WTC11 (cell line): Measurements from ENCODE around the gene VSIG10L2. TPM values are rescaled to one million over a fixed set of nuclear protein-coding genes. Genes with fewer than 3 reads are reported as not detected.

Source experiments
- ATAC-seq: fragments of 200-7000 bp; cut with Tn5 transposase; 2 replicates; pipeline ENCODE4 v1.10.0; 2021; ENCODE audit warnings: mild to moderate bottlenecking, moderate library complexity
- CTCF ChIA-PET: fragments of 300-600 bp; sonication (Branson Sonifier 250); formaldehyde crosslinking; loops from one replicate; lab custom pipeline; 2021; ENCODE audit warnings: antibody characterized with exemption; lab: Charles Lee
- POLR2A ChIA-PET: fragments of 350-600 bp; sonication (Branson Sonifier 250); formaldehyde crosslinking; loops from one replicate; lab custom pipeline; 2021; ENCODE audit warnings: antibody characterized with exemption; lab: Charles Lee
- DNase-seq: peaks from one replicate; pipeline ENCODE4 v3.0.0; 2021; ENCODE audit warnings: low spot score
- H3K27ac Mint-ChIP-seq: 2 replicates; pipeline ENCODE4 v1.8.0; 2021; ENCODE audit warnings: mixed read lengths
- H3K27me3 Mint-ChIP-seq: 2 replicates; pipeline ENCODE4 v1.8.0; 2021; ENCODE audit warnings: low read depth, mild to moderate bottlenecking, moderate library complexity, mixed read lengths
- H3K36me3 Mint-ChIP-seq: 2 replicates; pipeline ENCODE4 v1.8.0; 2021; ENCODE audit warnings: mixed read lengths
- H3K4me1 Mint-ChIP-seq: 2 replicates; pipeline ENCODE4 v1.8.0; 2022; ENCODE audit warnings: mixed read lengths
- H3K4me3 Mint-ChIP-seq: 2 replicates; pipeline ENCODE4 v1.8.0; 2021; ENCODE audit warnings: mild to moderate bottlenecking, moderate library complexity, mixed read lengths
- H3K9me3 Mint-ChIP-seq: 2 replicates; pipeline ENCODE4 v1.8.0; 2021; ENCODE audit warnings: mixed read lengths
- ATF1 ChIP-seq: sonication (generic); formaldehyde crosslinking; IDR thresholded peaks from 2 replicates; pipeline ENCODE4 v1.8.1; 2023; ENCODE audit warnings: mild to moderate bottlenecking, moderate library complexity, missing genetic modification reagents
- CREB1 ChIP-seq: sonication (generic); formaldehyde crosslinking; IDR thresholded peaks from 2 replicates; pipeline ENCODE4 v1.8.0; 2023; ENCODE audit warnings: mild to moderate bottlenecking, missing genetic modification reagents
- ESRRA ChIP-seq: sonication (generic); formaldehyde crosslinking; IDR thresholded peaks from 2 replicates; pipeline ENCODE4 v1.8.1; 2022; ENCODE audit warnings: mild to moderate bottlenecking, missing genetic modification reagents, borderline replicate concordance
- FOXJ3 ChIP-seq: sonication (generic); formaldehyde crosslinking; IDR thresholded peaks from 2 replicates; pipeline ENCODE4 v1.9.0; 2021; ENCODE audit warnings: missing genetic modification reagents, mild to moderate bottlenecking, borderline replicate concordance
- GABPB1 ChIP-seq: sonication (generic); formaldehyde crosslinking; IDR thresholded peaks from 2 replicates; pipeline ENCODE4 v1.8.1; 2023; ENCODE audit warnings: mild to moderate bottlenecking, missing genetic modification reagents
- RORB ChIP-seq: fragments of 250-450 bp; sonication (Bioruptor Pico); IDR thresholded peaks from 2 replicates; pipeline ENCODE4 v1.9.0; 2021; ENCODE audit warnings: mild to moderate bottlenecking
- SMAD3 ChIP-seq: sonication (generic); formaldehyde crosslinking; IDR thresholded peaks from 2 replicates; pipeline ENCODE4 v1.8.0; 2022; ENCODE audit warnings: missing genetic modification reagents, mild to moderate bottlenecking, borderline replicate concordance
- SMAD4 ChIP-seq: sonication (generic); formaldehyde crosslinking; IDR thresholded peaks from 2 replicates; pipeline ENCODE4 v1.8.0; 2022; ENCODE audit warnings: mild to moderate bottlenecking, missing genetic modification reagents
- STAT6 ChIP-seq: sonication (generic); formaldehyde crosslinking; conservative IDR thresholded peaks from 2 replicates; pipeline ENCODE4 v1.8.1; 2023; ENCODE audit warnings: mild to moderate bottlenecking, low read depth, missing genetic modification reagents, moderate library complexity
- TEAD4 ChIP-seq: sonication (generic); formaldehyde crosslinking; IDR thresholded peaks from 2 replicates; pipeline ENCODE4 v1.8.0; 2022; ENCODE audit warnings: mild to moderate bottlenecking, missing genetic modification reagents
- ZNF219 ChIP-seq: sonication (generic); formaldehyde crosslinking; IDR thresholded peaks from 2 replicates; pipeline ENCODE4 v1.8.0; 2023; ENCODE audit warnings: missing genetic modification reagents, mild to moderate bottlenecking, borderline replicate concordance
- ZNF396 ChIP-seq: fragments of 250-450 bp; sonication (Bioruptor Pico); IDR thresholded peaks from 2 replicates; pipeline ENCODE4 v1.8.0; 2021; ENCODE audit warnings: mild to moderate bottlenecking, moderate library complexity, borderline replicate concordance
- ZNF671 ChIP-seq: fragments of 250-450 bp; sonication (Bioruptor Pico); IDR thresholded peaks from 2 replicates; pipeline ENCODE4 v1.8.0; 2021; ENCODE audit warnings: mild to moderate bottlenecking
- ZSCAN18 ChIP-seq: fragments of 250-450 bp; sonication (Bioruptor Pico); IDR thresholded peaks from 2 replicates; pipeline ENCODE4 v2.1.2; 2022; ENCODE audit warnings: mild to moderate bottlenecking, moderate library complexity
- total RNA-seq: library from RNA; stranded (reverse); gene quantifications from 3 replicates; pipeline ENCODE4 v1.2.3, GENCODE V29; 2021
- TF ChIP-seq, protein P1 (sequence below): sonication (generic); formaldehyde crosslinking; IDR thresholded peaks from 2 replicates; pipeline ENCODE4 v1.8.0; 2022; ENCODE audit warnings: mild to moderate bottlenecking, missing genetic modification reagents
- TF ChIP-seq, protein P2 (sequence below): sonication (generic); formaldehyde crosslinking; IDR thresholded peaks from 2 replicates; pipeline ENCODE4 v1.8.0; 2022; ENCODE audit warnings: missing genetic modification reagents
- TF ChIP-seq, protein P3 (sequence below): fragments of 250-450 bp; sonication (Bioruptor Pico); IDR thresholded peaks from 2 replicates; pipeline ENCODE4 v1.9.0; 2021; ENCODE audit warnings: mild to moderate bottlenecking
- TF ChIP-seq, protein P4 (sequence below): sonication (generic); formaldehyde crosslinking; IDR thresholded peaks from 2 replicates; pipeline ENCODE4 v1.8.0; 2023; ENCODE audit warnings: missing genetic modification reagents, mild to moderate bottlenecking, borderline replicate concordance
- TF ChIP-seq, protein P5 (sequence below): sonication (generic); formaldehyde crosslinking; IDR thresholded peaks from 2 replicates; pipeline ENCODE4 v1.8.1; 2023; ENCODE audit warnings: mild to moderate bottlenecking, moderate library complexity, missing genetic modification reagents

VSIG10L2 gene
- total RNA-seq, 1 experiment from 2014 or later: not detected

DNA sequence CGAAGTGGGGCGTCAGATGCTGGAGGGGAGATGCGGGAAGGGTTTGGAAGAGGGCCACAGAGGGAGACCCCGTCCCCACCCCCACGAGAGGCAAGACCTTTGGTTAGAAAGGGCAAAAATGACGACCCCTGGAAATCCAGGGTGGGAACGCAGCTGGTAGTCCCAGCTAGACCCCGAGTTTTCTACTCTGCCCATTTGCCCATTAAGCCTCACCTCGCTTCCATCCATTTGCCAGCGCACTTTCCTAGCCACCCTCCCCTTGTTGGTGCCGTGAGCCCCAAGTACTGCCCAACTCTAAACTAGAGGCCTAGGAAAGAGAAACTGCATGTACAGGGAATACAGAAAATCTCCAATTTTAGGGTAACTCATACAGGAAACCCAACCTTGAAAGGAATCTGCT is 41.2 kb upstream of the VSIG10L2 start:
- Mint-ChIP-seq H3K36me3 (peaks cover 17% of the 10 kb centered on the region), H3K27ac (no peak overlapping the region), H3K4me3 (peak overlapping the region; percentile 62), H3K4me1 (peaks cover 10% of the 10 kb centered on the region), H3K9me3 (no peaks in the 10 kb centered on the region), H3K27me3 (peaks cover 29% of the 10 kb centered on the region)
- DNase-seq (no peak), ATAC-seq (no peak)
- TF ChIP-seq CREB1 (CRISPR knock-in tag) (peak; percentile 9; the same call in 1 of the 2 replicates), FOXJ3 (0 out of 2 replicates have a peak, but pooled peaks have one; percentile 4), ZNF219 (CRISPR knock-in tag) (no peak), ZNF671 (CRISPR knock-in tag) (0 out of 2 replicates have a peak, but pooled peaks have one; percentile 32), STAT6 (0 out of 2 replicates have a peak, but pooled peaks have one; percentile 39)
- TF ChIP-seq, protein P1, sequence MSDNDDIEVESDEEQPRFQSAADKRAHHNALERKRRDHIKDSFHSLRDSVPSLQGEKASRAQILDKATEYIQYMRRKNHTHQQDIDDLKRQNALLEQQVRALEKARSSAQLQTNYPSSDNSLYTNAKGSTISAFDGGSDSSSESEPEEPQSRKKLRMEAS (CRISPR knock-in tag): peak; percentile 3; the same call in 1 of the 2 replicates
- TF ChIP-seq, protein P2, sequence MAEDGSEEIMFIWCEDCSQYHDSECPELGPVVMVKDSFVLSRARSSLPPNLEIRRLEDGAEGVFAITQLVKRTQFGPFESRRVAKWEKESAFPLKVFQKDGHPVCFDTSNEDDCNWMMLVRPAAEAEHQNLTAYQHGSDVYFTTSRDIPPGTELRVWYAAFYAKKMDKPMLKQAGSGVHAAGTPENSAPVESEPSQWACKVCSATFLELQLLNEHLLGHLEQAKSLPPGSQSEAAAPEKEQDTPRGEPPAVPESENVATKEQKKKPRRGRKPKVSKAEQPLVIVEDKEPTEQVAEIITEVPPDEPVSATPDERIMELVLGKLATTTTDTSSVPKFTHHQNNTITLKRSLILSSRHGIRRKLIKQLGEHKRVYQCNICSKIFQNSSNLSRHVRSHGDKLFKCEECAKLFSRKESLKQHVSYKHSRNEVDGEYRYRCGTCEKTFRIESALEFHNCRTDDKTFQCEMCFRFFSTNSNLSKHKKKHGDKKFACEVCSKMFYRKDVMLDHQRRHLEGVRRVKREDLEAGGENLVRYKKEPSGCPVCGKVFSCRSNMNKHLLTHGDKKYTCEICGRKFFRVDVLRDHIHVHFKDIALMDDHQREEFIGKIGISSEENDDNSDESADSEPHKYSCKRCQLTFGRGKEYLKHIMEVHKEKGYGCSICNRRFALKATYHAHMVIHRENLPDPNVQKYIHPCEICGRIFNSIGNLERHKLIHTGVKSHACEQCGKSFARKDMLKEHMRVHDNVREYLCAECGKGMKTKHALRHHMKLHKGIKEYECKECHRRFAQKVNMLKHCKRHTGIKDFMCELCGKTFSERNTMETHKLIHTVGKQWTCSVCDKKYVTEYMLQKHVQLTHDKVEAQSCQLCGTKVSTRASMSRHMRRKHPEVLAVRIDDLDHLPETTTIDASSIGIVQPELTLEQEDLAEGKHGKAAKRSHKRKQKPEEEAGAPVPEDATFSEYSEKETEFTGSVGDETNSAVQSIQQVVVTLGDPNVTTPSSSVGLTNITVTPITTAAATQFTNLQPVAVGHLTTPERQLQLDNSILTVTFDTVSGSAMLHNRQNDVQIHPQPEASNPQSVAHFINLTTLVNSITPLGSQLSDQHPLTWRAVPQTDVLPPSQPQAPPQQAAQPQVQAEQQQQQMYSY (CRISPR knock-in tag): no peak
- POLR2A ChIA-PET: no interaction called here
- CTCF ChIA-PET: no interaction called here

DNA sequence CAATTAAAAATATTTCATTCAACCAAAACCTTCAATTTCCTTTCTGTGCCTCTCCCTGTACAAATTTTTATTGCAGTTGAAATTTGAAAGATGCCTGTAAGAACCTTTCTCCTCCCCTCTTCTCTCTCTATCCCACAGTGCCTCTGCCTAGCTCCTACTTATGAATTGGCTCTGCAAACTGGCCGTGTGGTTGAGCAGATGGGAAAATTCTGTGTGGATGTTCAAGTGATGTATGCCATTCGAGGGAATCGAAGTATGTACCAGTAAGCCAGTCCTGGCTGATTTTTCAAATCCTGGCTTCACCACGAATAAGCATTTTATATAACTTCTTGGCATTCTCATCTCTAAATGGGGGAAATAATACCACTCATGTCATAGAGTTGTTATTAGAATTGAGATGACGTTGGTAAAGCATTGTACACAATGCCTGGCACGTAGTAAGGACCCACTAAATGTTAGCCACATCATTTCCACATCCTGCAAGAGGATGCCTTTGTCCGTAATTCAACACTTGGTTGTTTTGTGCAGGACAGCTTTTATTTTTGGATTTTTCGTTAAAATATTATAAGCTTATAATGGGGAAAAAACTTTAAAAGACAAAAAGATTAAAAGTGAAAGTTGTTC is 35.5 kb upstream of the VSIG10L2 start:
- H3K27ac Mint-ChIP-seq: no peak overlapping the region
- ATAC-seq (no peak), DNase-seq (no peak)
- TF ChIP-seq TEAD4 (CRISPR knock-in tag): no peak
- TF ChIP-seq, protein P3, sequence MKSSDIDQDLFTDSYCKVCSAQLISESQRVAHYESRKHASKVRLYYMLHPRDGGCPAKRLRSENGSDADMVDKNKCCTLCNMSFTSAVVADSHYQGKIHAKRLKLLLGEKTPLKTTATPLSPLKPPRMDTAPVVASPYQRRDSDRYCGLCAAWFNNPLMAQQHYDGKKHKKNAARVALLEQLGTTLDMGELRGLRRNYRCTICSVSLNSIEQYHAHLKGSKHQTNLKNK (CRISPR knock-in tag): no peak
- TF ChIP-seq RORB (CRISPR knock-in tag): no peak
- no peak for TF ChIP-seq ZNF396 (CRISPR knock-in tag)
- no peak for TF ChIP-seq SMAD4 (CRISPR knock-in tag)
- no peak for TF ChIP-seq ZSCAN18 (CRISPR knock-in tag)
- TF ChIP-seq SMAD3: no peak
- TF ChIP-seq, protein P4, sequence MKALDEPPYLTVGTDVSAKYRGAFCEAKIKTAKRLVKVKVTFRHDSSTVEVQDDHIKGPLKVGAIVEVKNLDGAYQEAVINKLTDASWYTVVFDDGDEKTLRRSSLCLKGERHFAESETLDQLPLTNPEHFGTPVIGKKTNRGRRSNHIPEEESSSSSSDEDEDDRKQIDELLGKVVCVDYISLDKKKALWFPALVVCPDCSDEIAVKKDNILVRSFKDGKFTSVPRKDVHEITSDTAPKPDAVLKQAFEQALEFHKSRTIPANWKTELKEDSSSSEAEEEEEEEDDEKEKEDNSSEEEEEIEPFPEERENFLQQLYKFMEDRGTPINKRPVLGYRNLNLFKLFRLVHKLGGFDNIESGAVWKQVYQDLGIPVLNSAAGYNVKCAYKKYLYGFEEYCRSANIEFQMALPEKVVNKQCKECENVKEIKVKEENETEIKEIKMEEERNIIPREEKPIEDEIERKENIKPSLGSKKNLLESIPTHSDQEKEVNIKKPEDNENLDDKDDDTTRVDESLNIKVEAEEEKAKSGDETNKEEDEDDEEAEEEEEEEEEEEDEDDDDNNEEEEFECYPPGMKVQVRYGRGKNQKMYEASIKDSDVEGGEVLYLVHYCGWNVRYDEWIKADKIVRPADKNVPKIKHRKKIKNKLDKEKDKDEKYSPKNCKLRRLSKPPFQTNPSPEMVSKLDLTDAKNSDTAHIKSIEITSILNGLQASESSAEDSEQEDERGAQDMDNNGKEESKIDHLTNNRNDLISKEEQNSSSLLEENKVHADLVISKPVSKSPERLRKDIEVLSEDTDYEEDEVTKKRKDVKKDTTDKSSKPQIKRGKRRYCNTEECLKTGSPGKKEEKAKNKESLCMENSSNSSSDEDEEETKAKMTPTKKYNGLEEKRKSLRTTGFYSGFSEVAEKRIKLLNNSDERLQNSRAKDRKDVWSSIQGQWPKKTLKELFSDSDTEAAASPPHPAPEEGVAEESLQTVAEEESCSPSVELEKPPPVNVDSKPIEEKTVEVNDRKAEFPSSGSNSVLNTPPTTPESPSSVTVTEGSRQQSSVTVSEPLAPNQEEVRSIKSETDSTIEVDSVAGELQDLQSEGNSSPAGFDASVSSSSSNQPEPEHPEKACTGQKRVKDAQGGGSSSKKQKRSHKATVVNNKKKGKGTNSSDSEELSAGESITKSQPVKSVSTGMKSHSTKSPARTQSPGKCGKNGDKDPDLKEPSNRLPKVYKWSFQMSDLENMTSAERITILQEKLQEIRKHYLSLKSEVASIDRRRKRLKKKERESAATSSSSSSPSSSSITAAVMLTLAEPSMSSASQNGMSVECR (CRISPR knock-in tag): no peak
- TF ChIP-seq, protein P5, sequence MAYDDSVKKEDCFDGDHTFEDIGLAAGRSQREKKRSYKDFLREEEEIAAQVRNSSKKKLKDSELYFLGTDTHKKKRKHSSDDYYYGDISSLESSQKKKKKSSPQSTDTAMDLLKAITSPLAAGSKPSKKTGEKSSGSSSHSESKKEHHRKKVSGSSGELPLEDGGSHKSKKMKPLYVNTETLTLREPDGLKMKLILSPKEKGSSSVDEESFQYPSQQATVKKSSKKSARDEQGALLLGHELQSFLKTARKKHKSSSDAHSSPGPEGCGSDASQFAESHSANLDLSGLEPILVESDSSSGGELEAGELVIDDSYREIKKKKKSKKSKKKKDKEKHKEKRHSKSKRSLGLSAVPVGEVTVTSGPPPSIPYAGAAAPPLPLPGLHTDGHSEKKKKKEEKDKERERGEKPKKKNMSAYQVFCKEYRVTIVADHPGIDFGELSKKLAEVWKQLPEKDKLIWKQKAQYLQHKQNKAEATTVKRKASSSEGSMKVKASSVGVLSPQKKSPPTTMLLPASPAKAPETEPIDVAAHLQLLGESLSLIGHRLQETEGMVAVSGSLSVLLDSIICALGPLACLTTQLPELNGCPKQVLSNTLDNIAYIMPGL (CRISPR knock-in tag): no peak
- no peak for TF ChIP-seq GABPB1 (CRISPR knock-in tag)
- no peak for TF ChIP-seq ESRRA (CRISPR knock-in tag)
- TF ChIP-seq ATF1 (CRISPR knock-in tag): no peak
- POLR2A ChIA-PET: no interaction called here
- CTCF ChIA-PET: no interaction called here
- H3K36me3 Mint-ChIP-seq: peaks cover 9% of the 10 kb centered on the region
- H3K27me3 Mint-ChIP-seq: peaks cover 10% of the 10 kb centered on the region
- H3K4me1 Mint-ChIP-seq: no peaks in the 10 kb centered on the region
- no peak overlapping the region for H3K4me3 Mint-ChIP-seq
- no peaks in the 10 kb centered on the region for H3K9me3 Mint-ChIP-seq
